ENCODE data around the gene VDR.

Gene VDR

GRCh38 chr12:47878293-47878917 is 26.4 kb downstream of the VDR start:
- H3K4me3 ChIP-seq (ENCODE audit: low read depth, low read length) = no peak overlapping the region
- no peak for DNase-seq (ENCODE audit: low read depth, low spot score)
- no peak for TF ChIP-seq CTCF (IDR thresholded peaks at IDR 0.05; ENCODE audit: low read depth, low read length)
- in situ Hi-C loops (cut with HindIII; ENCODE audit: low sequenced_read_pairs) = no loop called here

GRCh38 chr12:47877081-47877480 is 27.7 kb downstream of the VDR start:
- no peak for DNase-seq (ENCODE audit: low read depth, low spot score)
- H3K4me3 ChIP-seq (ENCODE audit: low read depth, low read length) = no peak overlapping the region
- TF ChIP-seq CTCF (IDR thresholded peaks at IDR 0.05; ENCODE audit: low read depth, low read length) = no peak
- in situ Hi-C loops (cut with HindIII; ENCODE audit: low sequenced_read_pairs) = no loop called here

- in situ Hi-C loops (cut with HindIII; ENCODE audit: low sequenced_read_pairs) = no loop called here
- H3K4me3 ChIP-seq (ENCODE audit: low read depth, low read length) = no peak overlapping the region
- no peak for DNase-seq (ENCODE audit: low read depth, low spot score)
- TF ChIP-seq CTCF (IDR thresholded peaks at IDR 0.05; ENCODE audit: low read depth, low read length) = no peak
Measured at GRCh38 chr12:47876440-47876960, 28.3 kb downstream of the VDR start.

GRCh38 chr12:47875746-47876439 is 28.9 kb downstream of the VDR start:
- no peak for TF ChIP-seq CTCF (IDR thresholded peaks at IDR 0.05; ENCODE audit: low read depth, low read length)
- no peak for DNase-seq (ENCODE audit: low read depth, low spot score)
- in situ Hi-C loops (cut with HindIII; ENCODE audit: low sequenced_read_pairs) = no loop called here
- H3K4me3 ChIP-seq (ENCODE audit: low read depth, low read length) = no peak overlapping the region

GRCh38 chr12:47874316-47874715 is 30.5 kb downstream of the VDR start:
- DNase-seq (ENCODE audit: low read depth, low spot score) = no peak
- no peak overlapping the region for H3K4me3 ChIP-seq (ENCODE audit: low read depth, low read length)
- in situ Hi-C loops (cut with HindIII; ENCODE audit: low sequenced_read_pairs) = no loop called here
- no peak for TF ChIP-seq CTCF (IDR thresholded peaks at IDR 0.05; ENCODE audit: low read depth, low read length)

GRCh38 chr12:47870175-47870781 is 34.5 kb downstream of the VDR start:
- in situ Hi-C loops (cut with HindIII; ENCODE audit: low sequenced_read_pairs) = no loop called here
- no peak for DNase-seq (ENCODE audit: low read depth, low spot score)
- peak; percentile 41 for TF ChIP-seq CTCF (IDR thresholded peaks at IDR 0.05; ENCODE audit: low read depth, low read length)
- H3K4me3 ChIP-seq (ENCODE audit: low read depth, low read length) = no peak overlapping the region
